Uterus (tissue), 2 donors: ENCODE data around the gene PLEKHH1.

Experiments used
- CTCF ChIP-seq, 4 experiments: fragments of 200-600 bp in 2 of 4; fragments of 450-650 bp in 2 of 4; sonication (generic) in 2 of 4; IDR thresholded peaks; one replicate each; pipeline ENCODE4 v1.5.1; 2016 to 2019; ENCODE audit warnings: antibody characterized with exemption in 4 of 4, mild to moderate bottlenecking in 2 of 4, moderate library complexity in 1 of 4
- POLR2A ChIP-seq, 2 donors: fragments of 450-650 bp; IDR thresholded peaks; one replicate each; pipeline ENCODE4 v1.6.1; 2016; ENCODE audit warnings: antibody characterized with exemption in 2 of 2, mild to moderate bottlenecking in 1 of 2, moderate library complexity in 1 of 2

GRCh38 chr14:67500981-67501380 is 32.1 kb upstream of the PLEKHH1 start:
- TF ChIP-seq POLR2A (IDR thresholded peaks at IDR 0.05) (no peak), CTCF (IDR thresholded peaks at IDR 0.05) (no peak)
